ENCODE results near the gene FBXO41.

The FBXO41 gene

GRCh38 chr2:73238976-73239375 is 45.3 kb downstream of the FBXO41 start:
- DNase-seq, result no peak

GRCh38 chr2:73238149-73238548 is 46.1 kb downstream of the FBXO41 start:
- DNase-seq, result no peak

DNA sequence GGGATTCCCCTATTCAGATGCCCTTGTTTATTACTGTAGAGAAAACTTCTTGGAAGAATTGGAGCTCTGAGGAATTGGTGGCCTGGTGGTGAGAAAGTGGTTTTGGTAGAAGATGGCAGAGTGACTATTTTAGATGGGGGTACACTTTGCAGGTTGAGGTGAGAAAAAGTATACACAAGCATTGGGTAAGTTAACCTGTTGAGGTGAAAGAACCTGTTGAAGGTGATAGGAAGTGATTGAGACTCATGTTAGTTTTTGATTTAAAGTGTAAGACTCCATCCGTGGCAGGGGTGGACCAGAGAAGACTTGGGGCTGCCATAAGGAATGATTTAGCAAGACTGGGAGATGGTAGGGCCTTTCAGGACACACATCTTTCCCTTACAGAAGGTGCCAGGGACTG is 47.1 kb downstream of the FBXO41 start:
- no peak for DNase-seq

GRCh38 chr2:73235315-73236028 is 48.8 kb downstream of the FBXO41 start:
- DNase-seq, result no peak

- peak; percentile 63 for DNase-seq
These were observed 50.1 kb downstream of the FBXO41 start, which contains the start of gene CCT7 for GRCh38 chr2:73233932-73234832. CCT7 (plus strand) TSS chr2:73234308; CDS start chr2:73234379, 71 bp downstream.

DNA sequence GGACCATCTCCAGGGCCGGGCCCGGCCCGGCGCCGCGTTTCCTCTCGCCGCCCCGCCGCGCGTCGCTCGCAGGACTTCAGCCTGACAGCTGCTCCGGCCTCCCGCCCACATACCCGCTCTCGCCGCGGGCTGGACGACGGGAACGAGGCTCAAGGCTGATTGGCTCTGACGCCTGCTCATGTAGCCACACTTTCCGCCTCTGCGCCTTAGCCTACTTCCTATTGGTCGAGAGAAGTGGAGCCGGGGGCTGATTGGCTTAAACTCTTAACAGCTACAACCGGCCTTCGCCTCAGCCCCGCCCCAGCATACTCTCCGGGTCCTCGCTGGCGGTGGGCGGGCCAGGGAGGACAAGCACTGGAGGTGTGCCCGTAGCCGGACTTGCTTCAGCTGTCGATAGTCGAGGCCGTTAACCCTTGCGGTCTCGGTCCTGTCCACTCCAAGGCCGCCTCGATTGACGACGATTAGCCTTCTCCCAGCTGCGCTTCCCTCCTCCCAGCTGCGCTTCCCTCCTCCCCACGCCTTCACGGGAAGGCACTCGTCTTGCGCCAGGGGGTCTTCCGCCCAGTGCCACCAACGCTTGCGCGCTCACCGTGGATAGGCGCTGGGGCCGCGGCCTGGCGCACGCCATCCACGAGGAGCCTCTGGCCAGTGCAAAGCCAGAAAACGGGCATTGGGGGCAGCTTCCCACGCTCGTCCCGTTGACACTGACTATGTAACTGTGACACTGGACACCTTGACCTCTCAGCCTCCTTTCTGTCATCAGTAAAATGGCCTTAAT is 50.9 kb downstream of the FBXO41 start, which contains the start of gene PRADC1:
Gene PRADC1 (minus strand): TSS at position 86 of the 778 bp plus-strand sequence. CDS start 79 bp downstream, at position 7.
- peak; percentile 96 for DNase-seq

DNA sequence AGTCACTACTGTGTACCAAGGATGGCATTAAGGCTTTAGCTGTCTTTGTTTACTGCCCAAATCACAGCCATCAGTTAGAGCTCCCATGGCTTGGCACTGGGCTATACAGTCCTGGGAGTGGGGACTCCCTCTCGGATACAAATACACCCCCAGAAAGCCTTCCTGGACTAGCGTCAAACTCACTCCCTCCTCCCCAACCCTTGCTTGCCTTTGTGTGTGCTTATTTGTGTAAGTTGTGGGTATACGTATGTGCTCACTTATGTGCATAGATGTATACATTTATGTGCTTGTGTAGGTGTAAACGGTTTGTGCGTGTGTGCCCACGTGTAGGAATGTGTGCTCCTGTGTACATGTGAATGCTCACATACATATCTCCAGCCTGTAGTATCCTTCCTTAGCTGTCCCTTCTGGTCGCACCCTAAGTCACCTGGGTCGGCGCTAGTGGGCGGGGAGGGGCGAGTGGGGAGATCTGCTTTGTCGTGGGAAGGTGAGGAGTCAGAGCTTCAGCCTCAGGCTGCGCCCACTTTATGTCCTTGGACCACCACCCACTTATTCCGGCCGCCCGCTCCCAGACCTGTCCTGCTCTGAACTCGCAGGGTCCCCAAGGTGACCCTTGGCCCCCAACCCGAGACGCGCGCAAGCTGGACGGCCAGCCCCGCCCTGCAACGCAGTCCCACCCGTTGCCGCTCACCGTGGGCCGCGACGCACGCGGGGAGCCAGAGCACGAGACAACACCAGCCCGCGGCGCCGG is 51.7 kb downstream of the FBXO41 start:
- DNase-seq, result no peak

DNA sequence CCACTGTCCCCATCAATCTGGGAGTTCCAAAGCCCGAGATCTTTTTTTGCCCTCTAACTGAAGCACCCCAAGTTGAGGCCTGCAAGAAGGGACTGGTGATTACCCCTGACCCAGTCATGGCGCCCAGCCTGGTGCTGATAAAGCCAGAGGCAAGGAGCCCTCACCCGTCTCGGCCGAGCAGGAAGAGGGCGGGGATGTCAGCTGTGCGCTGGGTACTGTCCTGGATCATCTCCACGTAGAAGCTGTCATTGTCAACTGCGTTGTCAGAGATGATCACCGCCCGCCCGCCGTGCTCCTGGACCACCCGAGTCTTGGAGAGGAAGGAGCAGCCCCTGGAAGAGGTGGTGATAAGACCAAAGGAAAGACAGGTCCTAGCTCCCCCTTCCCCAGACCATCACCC is 55.6 kb downstream of the FBXO41 start:
- DNase-seq, result no peak

DNA sequence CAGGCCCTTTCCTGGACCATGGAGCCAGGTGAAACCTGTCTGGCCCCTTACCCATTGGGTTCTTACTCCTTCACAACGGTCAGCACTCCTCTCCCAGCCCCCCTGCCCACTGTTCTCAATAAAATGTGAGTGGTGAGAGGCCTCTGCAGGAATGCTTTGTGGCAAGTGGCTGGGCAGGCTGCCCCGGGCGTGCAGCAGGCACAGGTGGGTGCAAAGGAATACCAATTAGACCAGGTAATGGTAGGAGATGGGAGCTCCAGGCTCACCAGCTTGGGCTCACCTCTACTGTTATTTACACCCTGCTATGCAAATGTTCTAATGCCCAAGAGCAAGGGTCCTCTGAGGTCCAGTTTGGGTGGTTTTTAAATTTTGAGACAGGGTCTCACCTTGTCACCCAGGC is 57.2 kb downstream of the FBXO41 start:
- no peak for DNase-seq

GRCh38 chr2:73225513-73226360 is 58.5 kb downstream of the FBXO41 start:
- no peak for DNase-seq

- DNase-seq, result no peak
These were observed 60.5 kb downstream of the FBXO41 start for GRCh38 chr2:73223821-73224220.

GRCh38 chr2:73218298-73218697 is 66.0 kb downstream of the FBXO41 start:
- DNase-seq, result no peak

GRCh38 chr2:73217826-73218225 is 66.5 kb downstream of the FBXO41 start:
- DNase-seq, result no peak

DNA sequence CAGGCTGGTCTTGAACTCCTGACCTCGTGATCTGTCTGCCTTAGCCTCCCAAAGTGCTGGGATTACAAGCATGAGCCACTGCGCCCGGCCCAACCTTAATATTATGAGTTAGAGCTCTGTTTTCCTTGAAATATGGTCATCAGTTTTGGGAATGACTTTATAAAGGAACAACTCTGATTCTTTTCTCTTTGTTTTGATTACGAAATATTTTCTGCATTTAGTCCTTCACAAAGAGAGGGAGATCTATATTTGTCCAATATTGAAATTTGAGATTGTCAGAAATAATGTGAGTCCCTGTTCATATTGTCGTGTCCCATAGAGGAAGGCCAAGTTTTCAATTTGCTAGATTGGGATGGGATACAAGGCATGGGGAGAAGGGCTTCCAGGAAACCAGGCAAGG is 67.1 kb downstream of the FBXO41 start:
- DNase-seq, result no peak

DNA sequence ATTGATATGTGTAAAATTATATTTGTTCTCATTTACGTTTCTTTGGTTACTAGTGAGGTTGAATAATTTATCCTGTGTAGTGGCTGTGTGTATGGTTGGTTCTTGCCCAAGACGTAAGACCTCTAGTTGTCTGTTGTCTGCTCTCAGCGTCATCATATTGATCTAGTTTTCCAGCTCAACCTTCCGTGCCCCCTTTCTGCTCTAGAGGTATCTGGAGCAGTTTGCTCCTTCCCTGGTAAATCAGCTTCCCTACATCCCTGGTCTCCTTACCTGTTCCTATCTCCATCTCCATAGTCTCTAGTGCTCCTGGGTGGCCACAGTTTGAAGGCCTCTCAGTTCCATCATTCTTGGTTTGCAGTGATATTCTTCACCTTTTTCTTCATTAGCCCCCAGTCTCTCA is 69.0 kb downstream of the FBXO41 start:
- DNase-seq, result no peak

- peak; percentile 77 for DNase-seq
These were observed 69.9 kb downstream of the FBXO41 start, which contains the start of gene SMYD5 for GRCh38 chr2:73214120-73215035. SMYD5 (plus strand) TSS chr2:73214245; CDS start chr2:73214267, 22 bp downstream.

DNA sequence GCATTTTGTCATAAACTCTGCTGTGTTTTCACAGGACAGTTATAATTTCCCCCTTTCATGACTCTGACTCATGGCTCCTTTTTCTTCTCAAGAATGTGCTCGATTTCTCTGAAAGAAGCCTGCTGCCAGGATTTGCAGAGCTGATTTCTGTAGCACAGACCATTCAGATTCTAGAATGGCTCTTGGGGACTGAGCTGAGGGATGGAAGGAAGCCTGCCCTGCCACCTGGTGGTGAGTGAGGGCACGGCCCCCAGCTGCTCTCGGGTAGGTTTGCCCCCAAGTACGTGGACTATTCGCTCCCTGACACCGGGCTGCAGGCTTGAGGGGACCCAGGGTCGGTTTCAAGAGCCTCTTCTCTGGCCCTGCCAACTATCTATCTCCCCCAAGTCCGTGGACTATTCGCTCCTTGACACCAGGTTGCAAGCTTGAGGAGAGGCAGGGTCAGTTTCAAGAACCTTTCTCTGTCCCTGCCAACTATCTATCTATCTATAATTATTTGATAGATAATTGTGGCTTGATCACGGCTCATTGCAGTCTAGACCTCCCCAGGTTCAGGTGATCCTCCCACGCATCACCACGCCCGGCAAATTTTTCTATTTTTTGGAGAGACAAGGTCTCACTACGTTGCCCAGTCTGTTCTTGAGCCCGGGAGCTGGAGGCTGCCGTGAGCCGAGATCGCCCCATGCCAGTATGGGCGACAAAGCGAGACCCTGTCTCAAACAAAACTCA is 71.7 kb downstream of the FBXO41 start:
- DNase-seq, result peak; percentile 51

DNA sequence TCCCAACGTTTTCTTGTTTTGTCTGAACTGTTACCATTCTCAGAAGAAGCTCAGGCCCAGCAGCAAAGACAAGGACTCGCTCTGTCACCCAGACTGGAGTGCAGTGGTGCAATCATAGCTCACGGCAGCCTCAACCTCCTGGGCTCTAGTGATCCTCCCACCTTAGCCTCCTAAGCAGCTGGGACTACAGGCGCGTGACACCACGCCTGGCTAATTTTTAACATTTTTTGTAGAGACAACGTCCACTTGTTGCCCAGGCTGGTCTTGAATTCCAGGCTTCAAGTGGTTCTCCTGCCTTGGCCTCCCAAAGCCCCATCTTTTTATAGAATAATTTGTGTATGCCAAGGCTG is 72.2 kb downstream of the FBXO41 start:
- no peak for DNase-seq

GRCh38 chr2:73210696-73211095 is 73.6 kb downstream of the FBXO41 start:
- DNase-seq, result no peak

Measured in T1000 (cell line).